SKM-1 (cell line): ENCODE results near the gene UQCC2.
A peak's percentile ranks its signal among the peaks of the same experiment; 100 is the strongest.

Source experiments
- DNase-seq: peaks from one replicate; lab custom pipeline; 2025; ENCODE audit not compliant: unreplicated experiment; lab: John Stamatoyannopoulos, UW

Gene UQCC2

GRCh38 chr6:33659986-33660385 is 51.5 kb downstream of the UQCC2 start:
- no peak for DNase-seq

- DNase-seq = no peak
Measured at GRCh38 chr6:33658982-33659689, 52.4 kb downstream of the UQCC2 start.

GRCh38 chr6:33656844-33657243 is 54.7 kb downstream of the UQCC2 start:
- DNase-seq = no peak

GRCh38 chr6:33654831-33655554 is 56.5 kb downstream of the UQCC2 start:
- peak; percentile 37 for DNase-seq

- DNase-seq = no peak
Measured at GRCh38 chr6:33652002-33652401, 59.5 kb downstream of the UQCC2 start.

GRCh38 chr6:33651403-33651802 is 60.1 kb downstream of the UQCC2 start:
- DNase-seq = no peak
